NCI-H2081 treated with DMSO at 0.1 percent for 48 hours (cell line): ENCODE results near the gene NCK1.

Experiments used
- DNase-seq: peaks from one replicate; lab custom pipeline; 2025; lab: John Stamatoyannopoulos, UW

NCK1 gene

DNA sequence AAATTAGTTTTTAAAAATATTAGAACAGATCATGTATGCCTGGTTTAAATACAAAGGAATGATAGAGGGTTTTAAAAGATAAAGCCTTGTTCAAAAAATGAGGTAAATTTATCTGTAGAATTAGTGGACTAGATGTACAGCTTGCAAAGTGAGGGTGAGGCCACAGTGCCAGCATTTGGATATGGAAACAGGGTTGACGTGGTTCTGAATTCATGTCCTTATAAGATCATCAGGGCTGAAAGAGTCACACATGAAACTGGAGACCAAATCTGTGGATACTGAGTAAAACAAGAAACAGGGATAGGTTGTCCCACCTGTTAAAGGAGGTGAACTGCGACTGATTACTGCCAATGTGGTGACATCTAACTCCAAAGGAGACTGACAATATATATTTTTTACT, 46.3 kb downstream of the NCK1 start:
- DNase-seq = no peak

- DNase-seq = no peak
Observed at GRCh38 chr3:136909187-136909586, 47.2 kb downstream of the NCK1 start.

DNA sequence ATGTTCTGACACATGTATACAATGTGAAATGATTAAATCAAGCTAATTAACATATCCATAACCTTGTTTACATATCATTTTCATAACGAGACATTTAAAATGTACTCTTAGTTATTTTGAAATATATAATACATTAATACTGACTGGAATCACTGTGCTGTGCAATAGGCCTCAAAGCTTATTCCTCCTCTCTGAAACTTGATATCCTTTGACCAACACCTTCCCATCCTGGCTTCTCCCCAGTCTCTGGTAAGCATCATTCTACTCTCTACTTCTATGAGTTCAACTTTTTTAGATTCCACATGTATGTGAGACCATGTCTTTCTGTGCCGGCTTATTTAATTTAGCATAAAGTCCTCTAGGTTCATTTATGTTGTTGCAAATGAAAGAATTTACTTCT, 48.7 kb downstream of the NCK1 start:
- DNase-seq = no peak

DNA sequence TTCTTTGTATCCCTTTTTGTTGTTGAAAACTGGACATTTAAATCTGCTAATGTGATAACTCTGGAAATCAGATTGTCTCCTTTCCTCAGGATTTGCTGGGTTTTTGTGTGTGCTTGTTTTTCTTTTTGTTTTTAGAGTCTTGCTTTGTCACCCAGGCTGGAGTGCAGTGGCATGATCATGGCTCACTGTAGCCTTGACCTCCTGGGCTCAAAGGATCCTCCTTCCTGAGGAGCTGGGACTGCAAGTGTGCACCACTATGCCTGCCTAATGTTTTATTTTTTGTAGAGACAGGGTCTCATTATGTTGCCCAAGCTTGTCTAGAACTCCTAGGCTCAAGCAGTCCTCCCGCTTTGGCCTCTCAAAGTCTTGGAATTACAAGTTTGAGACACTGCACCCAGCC, 51.2 kb downstream of the NCK1 start:
- DNase-seq = no peak

DNA sequence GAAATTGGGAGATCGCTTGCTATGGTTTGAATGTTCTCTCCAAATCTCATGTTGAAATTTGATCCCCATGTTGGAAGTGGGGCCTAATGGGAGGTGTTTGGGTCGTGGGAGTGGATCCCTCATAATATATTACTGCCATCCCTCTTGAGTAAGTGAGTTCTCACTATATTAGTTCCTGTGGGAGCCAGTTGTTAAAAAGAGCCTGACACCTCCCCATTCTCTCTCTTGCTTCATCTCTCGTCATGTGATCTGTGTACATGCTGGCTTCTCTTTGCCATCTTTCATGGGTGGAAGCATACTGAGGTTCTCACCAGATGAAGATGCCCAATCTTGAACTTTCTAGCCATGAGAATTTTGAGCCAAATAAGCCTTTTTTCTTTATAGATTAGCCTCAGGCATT, 52.7 kb downstream of the NCK1 start:
- no peak for DNase-seq

- DNase-seq = no peak
Observed at GRCh38 chr3:136916223-136916622, 54.2 kb downstream of the NCK1 start.

GRCh38 chr3:136919799-136920580, 58.0 kb downstream of the NCK1 start:
- DNase-seq = no peak

DNA sequence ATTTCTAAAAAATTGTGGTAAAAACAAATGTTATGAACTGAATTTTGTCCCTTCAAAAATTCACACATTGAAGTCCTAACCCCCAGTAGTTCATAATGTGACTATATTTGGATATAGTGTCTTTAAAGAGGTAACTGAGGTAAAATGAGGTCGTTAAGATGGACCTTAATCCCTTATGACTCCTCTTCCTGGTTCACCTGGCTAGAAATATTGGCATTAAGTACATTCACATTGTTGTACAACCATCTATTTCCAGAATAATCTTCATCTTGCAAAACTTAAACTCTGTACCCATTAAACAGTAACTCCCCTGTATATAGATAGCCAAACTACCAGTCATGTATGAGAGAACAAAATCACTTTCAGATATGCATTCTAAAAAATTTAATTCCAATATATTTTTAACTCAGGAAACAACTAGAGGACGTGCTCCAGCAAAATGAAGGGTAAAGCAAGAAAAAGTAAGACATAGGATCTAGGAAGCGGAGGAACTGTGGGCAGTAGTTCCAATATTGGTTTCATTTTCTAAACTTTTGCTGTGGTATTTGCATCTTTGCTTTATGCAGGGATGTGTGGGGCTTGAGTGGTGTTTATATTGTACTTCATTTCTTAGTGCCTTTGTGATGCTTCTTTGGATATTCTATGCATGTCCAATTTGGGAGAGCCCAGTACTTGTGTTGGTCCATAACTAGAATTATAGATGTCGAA, 59.0 kb downstream of the NCK1 start:
- DNase-seq = no peak

DNA sequence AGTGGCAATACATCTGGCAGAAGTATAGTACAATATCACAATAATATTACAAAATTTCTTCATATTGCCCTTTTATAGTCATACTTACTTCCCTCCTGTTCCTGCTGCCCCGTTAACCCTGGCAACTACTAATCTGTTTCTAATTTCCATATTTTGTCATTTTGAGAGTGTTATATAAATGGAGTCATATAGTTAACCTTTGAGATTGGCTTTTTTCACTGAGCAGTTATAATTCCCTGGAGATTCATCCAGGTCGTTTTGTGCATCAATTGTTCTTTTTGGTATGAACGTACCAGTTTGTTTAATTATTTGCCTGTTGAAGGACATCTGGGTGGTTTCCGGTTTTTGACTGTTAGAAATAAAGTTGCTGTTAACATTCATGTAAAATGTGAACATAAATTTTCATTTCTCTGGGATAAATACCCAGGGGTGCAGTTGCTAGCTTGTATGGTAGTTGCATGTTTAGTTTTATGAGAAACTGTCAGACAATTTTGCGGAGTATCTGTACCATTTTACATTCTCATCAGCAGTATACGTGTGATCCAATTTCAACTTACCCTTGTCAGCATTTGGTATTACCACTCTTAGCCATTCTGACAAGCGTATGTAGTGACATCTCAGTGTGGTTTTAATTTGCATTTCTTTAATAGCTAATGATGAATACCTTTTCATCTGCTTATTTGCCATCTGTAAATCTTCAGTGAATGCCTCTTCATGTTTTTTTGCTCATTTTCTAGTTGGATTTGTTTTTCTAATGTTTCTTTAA, 63.6 kb downstream of the NCK1 start:
- DNase-seq = no peak

- DNase-seq = no peak
Observed at GRCh38 chr3:136928240-136928639, 66.2 kb downstream of the NCK1 start.

DNA sequence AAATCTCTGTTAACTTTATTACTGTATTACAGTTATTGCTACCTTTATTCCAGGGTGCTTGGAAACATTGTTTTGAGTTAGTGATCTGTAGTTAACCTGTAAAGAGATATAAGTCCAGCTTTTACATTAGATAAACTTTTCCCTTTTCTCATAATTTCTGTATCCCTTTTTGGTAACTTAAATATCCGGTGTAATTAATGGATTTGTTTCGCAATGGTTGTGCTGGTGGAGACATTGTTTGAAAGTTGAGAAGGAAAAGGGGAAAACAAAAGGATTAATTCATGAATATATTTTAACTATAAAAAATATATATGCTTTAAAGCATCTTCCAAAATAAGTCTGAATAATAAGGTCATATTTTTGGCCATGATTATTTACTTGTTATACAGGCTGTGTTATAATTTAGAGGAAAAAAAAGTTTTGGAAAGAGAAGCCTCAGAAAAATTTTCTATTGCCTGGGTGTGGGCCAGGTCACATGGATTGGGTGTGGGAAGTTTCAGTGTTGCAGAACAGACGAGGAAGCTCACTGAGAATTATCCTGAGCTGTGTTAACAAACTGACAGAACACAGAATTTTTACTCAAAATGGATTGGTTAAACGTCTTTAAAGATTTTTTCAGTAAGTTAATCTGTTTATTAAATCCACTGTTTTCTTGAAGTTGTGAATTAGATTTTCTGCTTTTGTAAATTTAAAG, 68.1 kb downstream of the NCK1 start:
- DNase-seq = no peak

- no peak for DNase-seq
Observed at GRCh38 chr3:136931606-136932005, 69.6 kb downstream of the NCK1 start.

GRCh38 chr3:136932523-136932922, 70.5 kb downstream of the NCK1 start:
- no peak for DNase-seq

DNA sequence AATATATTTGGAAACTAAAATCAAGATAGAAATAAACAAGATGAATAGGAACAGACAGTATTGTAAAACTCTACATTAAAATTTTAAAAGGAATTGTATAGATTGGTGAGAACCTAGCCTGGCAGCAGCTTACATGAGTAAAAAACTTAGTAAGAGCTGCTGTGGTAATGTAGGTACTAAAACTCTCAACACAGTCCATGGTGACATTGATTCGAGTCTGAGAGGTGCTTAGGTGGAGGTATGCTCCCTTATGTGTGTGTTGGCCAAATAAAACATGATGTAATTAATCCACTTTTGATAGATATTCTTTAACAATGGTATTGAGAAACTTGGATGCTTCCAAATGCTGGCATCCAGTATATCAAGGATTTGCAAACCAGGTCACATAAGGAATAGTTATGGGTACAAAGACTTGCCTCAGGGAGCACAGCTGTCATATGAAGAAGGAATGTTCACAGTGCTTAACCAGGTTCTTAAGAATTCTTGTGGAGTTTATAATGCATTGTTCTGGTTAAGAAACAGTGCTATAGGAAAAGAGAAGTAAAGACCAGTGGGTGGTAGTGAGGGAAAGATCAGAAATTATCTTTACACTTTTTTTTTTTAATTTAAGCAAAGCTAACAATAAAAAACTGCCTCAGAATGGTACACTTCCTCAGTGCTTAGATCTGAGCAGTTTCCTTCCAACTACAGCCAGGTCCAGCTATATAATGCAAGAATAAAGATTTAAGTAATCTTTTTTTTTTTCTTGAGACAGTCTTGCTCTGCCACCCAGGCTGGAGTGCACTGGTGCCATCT, 71.2 kb downstream of the NCK1 start:
- no peak for DNase-seq

DNA sequence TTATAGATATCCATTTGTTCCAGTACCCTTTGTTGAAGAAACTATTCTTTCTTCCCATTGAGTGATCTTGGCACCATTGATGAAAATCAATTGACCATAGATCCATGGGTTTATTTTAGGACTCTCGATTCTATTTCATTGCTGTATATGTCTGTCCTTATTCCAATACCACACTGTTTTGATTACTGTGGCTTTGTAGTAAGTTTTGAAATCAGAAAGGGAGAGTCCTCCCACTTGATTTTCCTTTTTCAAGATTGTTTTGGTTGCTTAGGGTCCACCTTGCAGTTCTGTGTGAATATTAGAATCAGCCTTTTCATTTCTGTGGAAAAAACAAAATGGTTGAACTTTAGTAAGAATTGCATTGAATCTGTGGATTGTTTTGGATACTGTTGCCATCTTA, 75.2 kb downstream of the NCK1 start:
- DNase-seq = no peak

DNA sequence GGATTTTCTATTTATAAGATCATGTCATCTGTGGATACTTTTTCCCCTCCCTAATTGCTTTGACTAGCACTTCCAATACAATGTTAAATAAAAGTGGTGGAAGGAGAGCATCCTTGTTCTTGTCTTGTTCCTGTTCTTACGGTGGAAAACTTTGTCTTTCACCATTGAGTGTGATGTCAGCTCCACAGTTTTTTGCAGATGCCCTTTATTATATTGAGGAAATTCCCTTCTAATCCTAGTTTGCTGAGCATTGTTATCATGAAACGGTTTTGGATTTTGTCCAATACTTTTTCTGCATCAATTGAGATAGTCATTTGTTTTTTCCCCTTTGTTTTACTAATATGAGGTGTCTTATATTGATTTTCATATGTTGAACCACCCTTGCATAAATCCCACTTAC, 75.8 kb downstream of the NCK1 start:
- DNase-seq = no peak

- no peak for DNase-seq
Observed at GRCh38 chr3:136938334-136938733, 76.3 kb downstream of the NCK1 start.

DNA sequence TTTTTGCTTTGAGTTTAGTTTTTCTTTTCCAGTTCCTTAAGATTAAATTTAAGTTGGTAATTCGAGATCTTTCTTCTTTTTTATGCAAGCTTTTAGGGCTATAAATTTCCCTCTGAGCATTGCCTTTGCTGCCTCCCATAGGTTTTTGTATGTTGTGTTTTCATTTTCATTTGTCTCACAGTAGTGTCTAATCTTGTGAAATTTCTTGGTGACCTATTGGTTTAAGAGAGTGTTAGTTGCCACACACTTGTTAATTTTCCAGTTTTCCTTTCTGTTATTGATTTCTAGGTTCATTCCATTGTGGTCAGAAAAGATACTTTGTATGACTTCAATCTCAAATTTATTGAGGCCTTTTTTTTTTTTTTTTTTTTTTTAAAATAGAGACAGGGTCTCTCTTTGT, 77.5 kb downstream of the NCK1 start:
- DNase-seq = no peak

DNA sequence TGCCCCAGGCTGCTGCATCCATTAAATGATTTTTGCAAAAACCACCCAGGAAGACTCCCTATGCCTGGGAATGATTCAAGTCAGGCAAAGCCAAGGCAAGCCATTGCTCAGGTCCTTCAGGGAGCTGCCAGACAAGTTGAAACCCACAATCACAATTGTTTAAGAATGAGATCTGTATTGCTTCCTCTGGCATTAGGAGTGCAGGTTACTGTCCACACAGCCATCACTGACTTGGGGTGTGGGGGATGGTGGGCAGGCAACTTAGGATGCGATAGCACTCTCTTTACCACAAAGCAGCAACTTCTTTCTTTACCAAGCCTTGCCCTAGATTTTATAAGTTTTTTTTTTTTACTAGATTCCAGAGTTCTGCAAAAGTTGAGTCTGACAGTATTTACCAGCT, 80.8 kb downstream of the NCK1 start:
- no peak for DNase-seq

DNA sequence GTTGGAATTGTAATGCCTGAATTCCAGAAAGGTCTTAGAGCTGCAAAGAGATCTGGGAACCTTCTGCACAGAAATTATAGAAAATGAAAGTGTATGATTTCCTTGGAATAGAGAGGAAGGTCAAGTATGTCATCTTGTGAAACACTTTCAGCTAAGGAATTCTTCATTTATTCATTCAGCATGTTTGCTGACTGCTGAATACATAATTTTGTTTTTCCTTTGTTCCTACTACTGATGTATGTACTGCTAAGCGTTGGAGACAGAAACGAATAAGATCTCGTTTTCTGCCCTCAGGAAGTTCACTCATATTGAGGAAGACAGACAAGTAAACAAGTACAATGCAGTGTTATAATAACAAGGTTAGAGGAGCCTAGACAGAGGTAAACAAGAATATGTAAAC, 81.4 kb downstream of the NCK1 start:
- DNase-seq = no peak

DNA sequence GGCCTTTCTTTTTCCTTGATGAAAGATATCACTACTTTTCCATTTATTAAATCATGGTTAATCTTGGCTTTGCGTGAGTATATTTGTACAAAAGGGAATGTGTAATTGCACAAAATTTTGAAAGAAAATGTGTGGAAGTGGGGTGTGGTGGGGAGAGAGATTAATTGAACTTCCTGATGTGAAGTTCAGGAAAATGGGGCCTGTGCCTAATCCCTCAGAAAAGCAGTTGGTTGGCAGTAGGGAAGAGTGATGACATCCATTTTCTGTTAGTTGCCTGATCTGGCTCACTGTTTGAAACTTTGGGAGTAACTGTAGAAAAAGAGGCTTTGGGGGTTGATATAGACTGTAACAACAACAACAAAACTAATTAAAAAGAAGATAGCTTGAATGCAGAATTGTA, 85.0 kb downstream of the NCK1 start:
- no peak for DNase-seq

- DNase-seq = no peak
Observed at GRCh38 chr3:136947477-136947876, 85.5 kb downstream of the NCK1 start.
